SH-SY5Y (cell line): ENCODE results near the gene TBXT.

Experiments
- GATA2 ChIP-seq: IDR thresholded peaks from 2 replicates; pipeline ENCODE4 v1.6.1; 2011; ENCODE audit warnings: mild to moderate bottlenecking, low read depth, low read length
- GATA3 ChIP-seq: IDR thresholded peaks from 2 replicates; pipeline ENCODE4 v1.6.1; 2011; ENCODE audit warnings: low read depth, mild to moderate bottlenecking, low read length, moderate library complexity

- TF ChIP-seq GATA3 (no peak), GATA2 (no peak)
Measured at GRCh38 chr6:166166314-166167257, 1.1 kb downstream of the TBXT start.
